HG03558 (cell line): Measurements from ENCODE around the gene PLA2G4F.

Experiments
- ATAC-seq: cut with Tn5 transposase; IDR thresholded peaks from one replicate; pipeline ENCODE4 v1.9.1; 2021; ENCODE audit warnings: moderate number of reproducible peaks; ENCODE audit not compliant: unreplicated experiment; ENCODE audit errors: extremely low read depth

The PLA2G4F gene

GRCh38 chr15:42133886-42134502 is 22.4 kb downstream of the PLA2G4F start:
- ATAC-seq = no peak

GRCh38 chr15:42133356-42133755 is 23.1 kb downstream of the PLA2G4F start:
- ATAC-seq = no peak

DNA sequence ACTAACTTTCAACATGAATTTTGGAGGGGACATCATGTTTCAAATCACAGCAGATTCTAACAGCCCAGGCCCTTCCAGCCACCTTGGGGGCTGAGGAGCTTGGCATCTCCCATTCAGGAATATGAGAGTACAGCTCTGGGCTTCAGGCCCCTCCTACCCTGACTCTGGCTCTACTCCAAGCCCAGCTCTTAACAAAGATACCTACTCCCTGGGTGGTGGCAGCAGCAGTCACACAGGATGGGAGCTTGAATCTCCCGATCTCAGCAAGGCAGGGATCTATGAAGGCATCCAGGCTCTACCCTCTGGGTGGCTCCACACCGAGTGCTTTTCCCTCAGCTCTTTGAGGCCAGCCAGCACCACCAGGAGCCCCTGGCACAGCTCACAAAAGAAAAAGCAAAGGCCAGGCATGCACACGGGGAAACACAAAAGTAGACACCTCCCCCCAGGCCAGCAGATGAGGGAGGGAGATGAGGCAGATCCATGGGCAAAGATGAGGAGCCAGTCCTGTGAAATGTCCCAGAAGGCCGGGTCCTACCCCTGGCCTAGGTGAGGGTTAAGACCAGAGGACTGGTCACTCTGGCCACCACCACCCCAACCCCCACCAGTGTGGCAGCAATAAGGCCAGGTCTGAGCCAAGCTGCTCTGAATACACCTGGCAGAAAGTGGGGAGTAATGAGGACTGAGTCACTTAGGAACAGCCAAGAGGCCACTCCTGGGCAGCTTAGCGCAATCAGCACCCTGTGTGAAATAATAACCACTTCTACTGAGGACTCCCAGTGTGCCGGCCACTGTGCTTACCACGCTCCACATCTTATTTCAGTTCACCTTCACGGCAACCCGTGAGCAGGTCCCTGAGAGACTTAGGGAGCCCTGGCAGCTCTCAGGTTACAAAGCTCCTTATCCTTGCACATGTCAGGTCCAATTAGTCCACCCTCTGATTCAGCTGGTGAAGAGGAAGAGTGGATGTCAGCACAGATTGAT is 24.3 kb downstream of the PLA2G4F start:
- no peak for ATAC-seq

- no peak for ATAC-seq
These were observed 25.4 kb downstream of the PLA2G4F start for GRCh38 chr15:42131006-42131405.

DNA sequence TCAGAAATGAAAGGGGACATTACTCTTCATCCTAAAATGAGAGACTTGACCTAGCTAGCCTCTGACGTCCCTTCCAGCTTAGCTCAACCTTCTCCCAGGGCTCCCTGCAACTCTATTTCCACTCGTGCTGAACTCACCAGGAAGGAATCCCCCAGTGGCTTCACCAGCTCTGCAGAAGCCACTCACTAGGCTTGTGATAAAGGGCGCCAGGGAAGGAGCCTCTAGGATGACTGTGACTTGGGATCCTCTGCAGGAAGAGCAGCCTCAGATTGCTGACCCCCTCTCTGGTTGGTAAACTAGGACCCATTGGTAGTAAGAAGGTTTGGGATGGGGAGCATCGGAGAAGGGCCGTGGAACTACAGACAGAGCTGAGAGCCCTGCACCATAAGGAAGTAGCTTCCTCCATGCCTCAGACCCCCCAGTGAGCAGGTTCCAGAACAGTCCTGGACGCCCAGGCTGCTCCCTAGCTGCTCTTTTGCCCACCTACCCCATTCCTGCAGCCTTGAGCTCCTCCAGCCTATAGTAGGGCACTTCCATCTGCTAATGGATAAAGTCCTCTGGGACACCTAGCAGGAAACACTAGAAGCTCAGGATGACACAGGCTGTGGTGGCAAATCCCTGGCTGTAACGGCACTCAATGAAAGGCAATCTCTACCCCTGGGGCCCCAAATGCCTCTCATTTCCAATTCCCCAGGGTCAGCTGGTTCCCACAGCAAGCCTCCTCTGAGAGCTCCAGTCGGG is 26.0 kb downstream of the PLA2G4F start:
- ATAC-seq = no peak

- ATAC-seq = no peak
These were observed 27.1 kb downstream of the PLA2G4F start for GRCh38 chr15:42129364-42129763.

DNA sequence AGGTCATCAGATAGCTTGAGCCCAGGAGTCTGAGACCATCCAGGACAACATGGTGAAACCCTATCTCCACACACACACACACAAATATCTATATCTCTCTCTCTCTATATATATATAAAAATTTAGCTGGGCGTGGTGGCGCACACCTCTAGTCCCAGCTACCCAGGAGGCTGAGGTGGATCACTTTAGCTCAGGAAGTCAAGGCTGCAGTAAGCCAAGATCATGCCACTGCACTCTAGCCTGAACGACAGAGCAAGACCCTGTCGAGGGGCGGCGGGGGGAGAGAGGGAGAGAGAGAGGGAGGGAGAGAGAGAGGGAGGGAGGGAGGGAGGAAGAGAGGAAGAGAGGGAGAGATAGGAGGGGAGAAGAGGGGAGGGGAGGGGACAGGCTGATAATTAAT is 28.0 kb downstream of the PLA2G4F start:
- no peak for ATAC-seq

DNA sequence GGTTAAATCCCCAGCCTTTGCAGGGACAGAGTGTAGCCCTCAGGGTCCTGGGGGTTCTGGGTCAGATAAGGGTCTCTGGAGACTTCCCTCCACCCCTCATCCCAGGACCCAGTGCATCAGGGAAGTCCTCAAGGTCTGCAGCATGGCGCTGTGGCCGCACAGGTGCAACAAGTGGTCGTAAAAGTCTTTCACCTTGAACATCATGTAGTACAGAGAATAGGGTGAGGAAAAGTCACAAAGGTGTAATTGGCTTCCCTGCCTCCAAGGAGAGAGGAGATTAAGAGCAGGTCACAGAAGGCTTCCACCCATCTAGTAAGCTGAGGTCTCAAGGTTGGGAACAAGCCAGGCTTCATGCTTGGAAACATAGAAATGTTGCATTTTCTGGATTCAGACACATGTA is 32.9 kb downstream of the PLA2G4F start:
- ATAC-seq = no peak

DNA sequence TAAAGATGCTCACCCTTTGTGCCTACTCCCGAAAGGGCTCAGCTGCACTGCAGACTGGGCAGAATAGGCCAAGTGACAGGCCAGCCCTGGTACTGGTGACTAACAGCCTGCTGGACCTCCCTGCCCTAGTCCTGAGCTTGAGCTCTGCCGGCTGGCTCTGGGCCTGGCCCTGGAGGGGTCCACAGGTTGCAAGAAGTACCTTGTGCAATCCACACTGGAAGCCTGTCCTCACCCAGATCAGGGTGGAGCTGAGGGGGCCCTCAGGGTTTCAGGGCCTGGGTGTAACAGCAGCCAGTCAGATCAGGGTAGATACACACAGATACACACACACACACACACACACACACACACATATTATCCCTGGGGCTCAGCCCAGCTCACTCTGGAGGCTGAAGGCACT is 34.8 kb downstream of the PLA2G4F start:
- ATAC-seq = no peak

GRCh38 chr15:42121021-42121420 is 35.4 kb downstream of the PLA2G4F start:
- no peak for ATAC-seq

DNA sequence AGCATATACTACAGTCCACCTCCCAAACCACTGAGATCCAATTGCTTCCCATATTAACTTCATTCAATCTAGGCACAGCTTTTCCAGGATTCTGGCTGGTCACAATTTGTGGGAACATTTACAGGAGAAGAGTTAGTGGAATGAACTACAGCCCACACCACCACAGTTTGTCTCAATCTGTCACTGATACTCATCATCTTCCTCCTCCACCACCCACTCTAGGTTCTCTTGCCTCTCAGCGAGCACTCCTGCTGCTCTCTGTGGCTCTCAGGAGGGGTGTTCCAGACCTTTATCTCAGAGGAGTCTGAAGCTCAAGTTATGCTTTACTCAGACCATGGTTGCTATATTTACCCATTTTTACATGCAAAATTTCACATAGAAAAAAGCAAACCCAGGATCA is 36.2 kb downstream of the PLA2G4F start:
- no peak for ATAC-seq

GRCh38 chr15:42119446-42119760 is 37.0 kb downstream of the PLA2G4F start:
- no peak for ATAC-seq

- ATAC-seq = no peak
These were observed 37.6 kb downstream of the PLA2G4F start for GRCh38 chr15:42118650-42119445.

GRCh38 chr15:42111924-42112323 is 44.5 kb downstream of the PLA2G4F start:
- ATAC-seq = no peak

DNA sequence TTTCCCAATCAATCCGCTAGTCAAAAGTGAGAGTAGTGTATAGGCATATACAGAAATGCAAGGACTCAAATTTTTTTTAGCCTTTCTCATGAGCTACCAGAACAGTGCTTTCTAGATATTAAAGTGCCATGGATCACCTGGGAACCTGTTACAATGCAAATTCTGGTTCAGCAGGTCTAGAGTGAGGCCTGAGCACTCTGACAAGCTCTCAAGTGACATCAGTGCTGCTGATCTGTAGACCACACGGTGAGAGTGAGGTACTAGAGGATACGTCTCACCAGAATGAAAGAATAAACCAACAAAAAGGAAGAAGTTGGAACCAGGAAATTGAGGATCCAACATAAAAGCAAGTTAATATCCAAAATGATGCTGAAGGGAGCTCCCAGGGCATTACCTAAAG is 46.1 kb downstream of the PLA2G4F start:
- no peak for ATAC-seq

DNA sequence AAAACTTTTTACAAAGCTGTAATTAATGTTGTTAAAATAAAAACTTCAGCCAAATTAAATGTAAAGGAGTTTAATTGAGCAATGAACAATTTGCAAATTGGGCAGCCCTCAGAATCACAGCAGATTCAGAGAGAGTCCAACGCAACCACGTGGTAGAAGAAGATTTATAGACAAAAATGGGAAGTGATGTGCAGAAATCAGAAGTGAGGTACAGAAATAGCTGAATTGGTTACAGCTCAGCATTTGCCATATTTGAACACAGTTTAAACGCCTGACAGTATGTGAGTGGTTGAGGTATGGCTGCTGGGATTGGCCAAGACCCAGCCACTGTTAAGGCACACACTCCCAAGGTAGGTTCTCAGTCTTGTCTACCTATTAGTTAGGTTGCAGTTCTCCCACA is 47.6 kb downstream of the PLA2G4F start:
- ATAC-seq = no peak

- ATAC-seq = no peak
These were observed 48.2 kb downstream of the PLA2G4F start for GRCh38 chr15:42108189-42108588.

DNA sequence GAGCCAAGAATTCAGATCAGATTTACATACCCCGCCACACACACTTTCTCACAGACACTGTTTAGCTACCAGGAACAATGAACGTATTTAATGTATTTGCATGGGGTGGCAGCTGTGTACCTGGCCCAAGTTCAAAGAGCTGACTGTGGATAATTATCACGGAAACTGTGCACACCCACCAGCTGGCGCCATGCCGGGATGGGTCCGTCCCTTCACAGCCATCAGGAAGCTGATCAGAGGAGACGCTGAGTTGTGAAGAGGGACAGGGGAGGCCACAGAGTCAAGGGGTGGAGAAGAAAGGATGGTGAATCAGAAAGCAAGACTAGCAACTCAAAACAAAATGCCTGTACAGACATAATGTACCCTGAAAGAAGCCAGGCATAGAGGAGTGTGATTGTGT is 49.0 kb downstream of the PLA2G4F start:
- ATAC-seq = no peak

DNA sequence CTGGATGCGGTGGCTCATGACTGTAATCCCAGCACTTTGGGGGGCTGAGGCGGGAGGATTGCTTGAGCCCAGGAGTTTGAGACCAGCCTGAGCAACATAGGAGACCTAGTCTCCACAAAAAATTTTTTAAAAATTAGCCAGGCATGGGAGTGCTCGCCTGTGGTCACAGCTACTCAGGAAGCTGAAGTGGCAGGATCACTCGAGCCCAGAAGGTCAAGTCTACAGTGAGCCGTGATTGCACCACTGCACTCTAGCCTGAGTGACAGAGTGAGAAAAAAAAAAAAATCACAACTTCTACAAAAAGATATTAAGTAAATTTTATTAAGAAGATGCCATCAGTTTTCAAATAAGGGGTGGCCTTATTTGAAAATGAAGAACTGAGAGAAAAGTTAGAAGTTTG is 50.1 kb downstream of the PLA2G4F start:
- no peak for ATAC-seq

- no peak for ATAC-seq
These were observed 52.1 kb downstream of the PLA2G4F start for GRCh38 chr15:42104095-42104891.
